Keratinocyte (primary cell): ENCODE data around the gene PXDN.

ENCODE experiments used
- EZH2 ChIP-seq: IDR thresholded peaks from one replicate; pipeline ENCODE4 v1.6.1; 2012; ENCODE audit warnings: inconsistent platforms, mild to moderate bottlenecking, low read length, moderate library complexity
- TF ChIP-seq, protein P1 (sequence below), 3 experiments: IDR thresholded peaks in 1 of 3; conservative IDR thresholded peaks in 1 of 3; optimal IDR thresholded peaks in 1 of 3; 2 replicates in 2 of 3; 3 replicates in 1 of 3; pipeline versions ENCODE3 to v1.5.1; 2011; ENCODE audit warnings: low read length in 3 of 3, mild to moderate bottlenecking in 3 of 3, moderate library complexity in 2 of 3, control low read depth in 1 of 3, inconsistent platforms in 1 of 3; ENCODE audit not compliant: insufficient read depth in 2 of 3; ENCODE audit errors: extremely low read depth in 1 of 3

GRCh38 chr2:1672738-1673137 lies 71.6 kb downstream of the PXDN start:
- TF ChIP-seq, protein P1, sequence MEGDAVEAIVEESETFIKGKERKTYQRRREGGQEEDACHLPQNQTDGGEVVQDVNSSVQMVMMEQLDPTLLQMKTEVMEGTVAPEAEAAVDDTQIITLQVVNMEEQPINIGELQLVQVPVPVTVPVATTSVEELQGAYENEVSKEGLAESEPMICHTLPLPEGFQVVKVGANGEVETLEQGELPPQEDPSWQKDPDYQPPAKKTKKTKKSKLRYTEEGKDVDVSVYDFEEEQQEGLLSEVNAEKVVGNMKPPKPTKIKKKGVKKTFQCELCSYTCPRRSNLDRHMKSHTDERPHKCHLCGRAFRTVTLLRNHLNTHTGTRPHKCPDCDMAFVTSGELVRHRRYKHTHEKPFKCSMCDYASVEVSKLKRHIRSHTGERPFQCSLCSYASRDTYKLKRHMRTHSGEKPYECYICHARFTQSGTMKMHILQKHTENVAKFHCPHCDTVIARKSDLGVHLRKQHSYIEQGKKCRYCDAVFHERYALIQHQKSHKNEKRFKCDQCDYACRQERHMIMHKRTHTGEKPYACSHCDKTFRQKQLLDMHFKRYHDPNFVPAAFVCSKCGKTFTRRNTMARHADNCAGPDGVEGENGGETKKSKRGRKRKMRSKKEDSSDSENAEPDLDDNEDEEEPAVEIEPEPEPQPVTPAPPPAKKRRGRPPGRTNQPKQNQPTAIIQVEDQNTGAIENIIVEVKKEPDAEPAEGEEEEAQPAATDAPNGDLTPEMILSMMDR (optimal IDR thresholded peaks at IDR 0.05 in 1 of 3, IDR thresholded peaks at IDR 0.05 in 1 of 3, conservative IDR thresholded peaks at IDR 0.05 in 1 of 3; ENCODE audit: extremely low read depth in 1 of 3, insufficient read depth in 2 of 3, low read length in 3 of 3): no peak
- TF ChIP-seq EZH2: no peak
